ENCODE results near the gene CARD9. TPM values are rescaled to one million over a fixed set of nuclear protein-coding genes. Genes with fewer than 3 reads are reported as not detected.
A peak's percentile ranks its signal among the peaks of the same experiment; 100 is the strongest.

Gene CARD9
- total and polyA plus RNA-seq, 2 of the 4 experiments (the other 2 are of a cell fraction), result 0.36 to 1.9 TPM

- ATAC-seq (ENCODE audit: low read depth) (no peak), DNase-seq (no peak)
- H2BK5ac ChIP-seq (ENCODE audit: low read depth, low read length, poor library complexity, severe bottlenecking), result peak overlapping the region; percentile 99
- H3K36me3 ChIP-seq (ENCODE audit: control insufficient read depth, insufficient read depth, low read length), result peaks cover 29% of the 10 kb centered on the region; the same call in 1 of the 2 replicates
- H3K56ac ChIP-seq (ENCODE audit: extremely low read depth, insufficient read depth, low read length), result no peak overlapping the region
- H3K4me3 ChIP-seq (ENCODE audit: insufficient read depth, low read depth, low read length), result peak overlapping the region; percentile 96
- peak overlapping the region; percentile 100 for H2AK9ac ChIP-seq (replicated peaks; ENCODE audit: low read depth, low read length, poor library complexity)
- BruUV-seq (replicated peaks), result no TSS peak
- ChIA-PET POLR2A (ENCODE audit: unreplicated experiment) (no interaction called here), CTCF (no interaction called here)
- H2BK120ac ChIP-seq (ENCODE audit: low read depth, low read length), result no peak overlapping the region
- no peak overlapping the region for H2BK15ac ChIP-seq (ENCODE audit: low read depth, low read length)
- H2AFZ ChIP-seq (replicated peaks; ENCODE audit: low read length, poor library complexity), result no peak overlapping the region
- H3K4me2 ChIP-seq (ENCODE audit: low read depth, low read length), result peak overlapping the region; percentile 97
- peaks cover 65% of the 10 kb centered on the region for H4K20me1 ChIP-seq (ENCODE audit: insufficient read depth, low read length)
- no peaks in the 10 kb centered on the region for H3K9me3 ChIP-seq (ENCODE audit: control insufficient read depth, insufficient read depth, low read length)
- no peak overlapping the region; the same call in 1 of the 2 replicates for H3K14ac ChIP-seq (replicated peaks; ENCODE audit: low read depth, low read length)
- peak overlapping the region; percentile 97; the same call in 1 of the 2 replicates for H3K23ac ChIP-seq (ENCODE audit: low read depth, low read length)
- dilution Hi-C loops (cut with HindIII; ENCODE audit: low sequenced_read_pairs, unreplicated experiment) (no loop called here), in situ Hi-C loops (cut with MboI; ENCODE audit: low sequenced_read_pairs) (no loop called here), intact Hi-C loops (cut with micrococcal nuclease) (loop anchor here (5.0 kb wide), 1 partner anchor 72 kb away; the partner anchor contains the start of gene SNAPC4)
- peaks cover 3 to 50% of the 10 kb centered on the region in 2 experiments; a peak in 2 of 4 replicates for H3K79me1 ChIP-seq (ENCODE audit: low read depth in 1 of 2, low read length in 2 of 2)
- H2AK5ac ChIP-seq (ENCODE audit: low read depth, low read length), result peak overlapping the region; percentile 99
- H3K9ac ChIP-seq (ENCODE audit: low read depth, low read length), result peak overlapping the region; percentile 98
- H3K18ac ChIP-seq (ENCODE audit: low read depth, low read length), result no peak overlapping the region
- no peaks in the 10 kb centered on the region for H3K27me3 ChIP-seq (ENCODE audit: control insufficient read depth, insufficient read depth, low read length)
- no peak overlapping the region for H4K5ac ChIP-seq (ENCODE audit: low read depth, low read length)
- H3K4me1 ChIP-seq (ENCODE audit: control insufficient read depth, insufficient read depth, low read length), result peaks cover 33% of the 10 kb centered on the region
- peaks cover 8% of the 10 kb centered on the region for H3K9me1 ChIP-seq (ENCODE audit: insufficient read depth, low read length)
- 84% methylated on average over 9 of the region's 23 CpGs; no CpG with 5 or more reads in 1 of the 2 experiments for WGBS, 2 experiments (ENCODE audit: extremely low coverage in 2 of 2, insufficient read length in 1 of 2)
- peak overlapping the region in 1 of 2 experiments; percentile 2; a peak in 1 of 4 replicates for H4K8ac ChIP-seq (ENCODE audit: low read depth in 2 of 2, low read length in 2 of 2)
- peak overlapping the region; percentile 99; the same call in 1 of the 2 replicates for H3K4ac ChIP-seq (ENCODE audit: low read depth, low read length)
- no peak overlapping the region for H2BK20ac ChIP-seq (ENCODE audit: low read depth, low read length)
- peak overlapping the region; percentile 95 for H3K27ac ChIP-seq (ENCODE audit: insufficient read depth, low read length)
- no peak overlapping the region for H4K91ac ChIP-seq (ENCODE audit: insufficient read depth, low read depth, low read length)
- no peak for TF ChIP-seq RCOR1 (IDR thresholded peaks at IDR 0.05; ENCODE audit: insufficient replicate concordance, low read length)
- TF ChIP-seq MXI1 (IDR thresholded peaks at IDR 0.05; ENCODE audit: borderline replicate concordance, low read depth, low read length), result no peak
- TF ChIP-seq BHLHE40 (IDR thresholded peaks at IDR 0.05; ENCODE audit: low read depth, low read length), result no peak
- no peak for TF ChIP-seq CTCF (conservative IDR thresholded peaks at IDR 0.05; ENCODE audit: low read depth, low read length)
- no peak for TF ChIP-seq CHD1 (IDR thresholded peaks at IDR 0.05; ENCODE audit: low read depth, low read length)
- no peak for TF ChIP-seq RFX5 (IDR thresholded peaks at IDR 0.05; ENCODE audit: low read depth, low read length)
- TF ChIP-seq MAZ (IDR thresholded peaks at IDR 0.05; ENCODE audit: borderline replicate concordance, low read depth, low read length), result no peak
- no peak for TF ChIP-seq FOS (IDR thresholded peaks at IDR 0.05; ENCODE audit: low read depth, low read length)
- no peak for TF ChIP-seq NFE2L2 (IDR thresholded peaks at IDR 0.05; ENCODE audit: low read depth, low read length)
- no peak for TF ChIP-seq SMC3 (IDR thresholded peaks at IDR 0.05; ENCODE audit: low read depth, low read length)
- TF ChIP-seq, protein P1, sequence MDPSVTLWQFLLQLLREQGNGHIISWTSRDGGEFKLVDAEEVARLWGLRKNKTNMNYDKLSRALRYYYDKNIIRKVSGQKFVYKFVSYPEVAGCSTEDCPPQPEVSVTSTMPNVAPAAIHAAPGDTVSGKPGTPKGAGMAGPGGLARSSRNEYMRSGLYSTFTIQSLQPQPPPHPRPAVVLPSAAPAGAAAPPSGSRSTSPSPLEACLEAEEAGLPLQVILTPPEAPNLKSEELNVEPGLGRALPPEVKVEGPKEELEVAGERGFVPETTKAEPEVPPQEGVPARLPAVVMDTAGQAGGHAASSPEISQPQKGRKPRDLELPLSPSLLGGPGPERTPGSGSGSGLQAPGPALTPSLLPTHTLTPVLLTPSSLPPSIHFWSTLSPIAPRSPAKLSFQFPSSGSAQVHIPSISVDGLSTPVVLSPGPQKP (IDR thresholded peaks at IDR 0.05; ENCODE audit: borderline replicate concordance, low read depth, low read length), result no peak
- no peak for TF ChIP-seq CEBPB (IDR thresholded peaks at IDR 0.05; ENCODE audit: low read depth, low read length)
- TF ChIP-seq, protein P2, sequence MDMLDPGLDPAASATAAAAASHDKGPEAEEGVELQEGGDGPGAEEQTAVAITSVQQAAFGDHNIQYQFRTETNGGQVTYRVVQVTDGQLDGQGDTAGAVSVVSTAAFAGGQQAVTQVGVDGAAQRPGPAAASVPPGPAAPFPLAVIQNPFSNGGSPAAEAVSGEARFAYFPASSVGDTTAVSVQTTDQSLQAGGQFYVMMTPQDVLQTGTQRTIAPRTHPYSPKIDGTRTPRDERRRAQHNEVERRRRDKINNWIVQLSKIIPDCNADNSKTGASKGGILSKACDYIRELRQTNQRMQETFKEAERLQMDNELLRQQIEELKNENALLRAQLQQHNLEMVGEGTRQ (IDR thresholded peaks at IDR 0.05; ENCODE audit: low read depth, low read length), result no peak
- no peak for TF ChIP-seq MAFK (IDR thresholded peaks at IDR 0.05; ENCODE audit: low read depth, low read length)
Observed at GRCh38 chr9:136329636-136330405, 43.6 kb downstream of the CARD9 start.

Measured in IMR-90 (cell line).